HEK293 (cell line): Measurements from ENCODE around the gene RPP30.

Experiments
- ZBTB1 ChIP-seq: fragments of 450-650 bp; formaldehyde crosslinking; IDR thresholded peaks from 2 replicates; pipeline ENCODE4 v1.5.1; 2016; ENCODE audit warnings: missing biosample characterization, missing genetic modification characterization
- ZNF140 ChIP-seq: fragments of 450-650 bp; formaldehyde crosslinking; IDR thresholded peaks from 2 replicates; pipeline ENCODE4 v1.5.1; 2016; ENCODE audit warnings: missing biosample characterization, missing genetic modification characterization
- ZNF174 ChIP-seq: fragments of 450-650 bp; formaldehyde crosslinking; IDR thresholded peaks from 2 replicates; pipeline ENCODE4 v1.5.0; 2017; ENCODE audit warnings: missing biosample characterization, mild to moderate bottlenecking, missing genetic modification characterization
- ZNF211 ChIP-seq: fragments of 450-650 bp; formaldehyde crosslinking; IDR thresholded peaks from 2 replicates; pipeline ENCODE4 v1.5.1; 2016; ENCODE audit warnings: low read depth, missing biosample characterization, missing genetic modification characterization
- ZNF354C ChIP-seq: fragments of 450-650 bp; formaldehyde crosslinking; IDR thresholded peaks from 2 replicates; pipeline ENCODE4 v1.5.1; 2016; ENCODE audit warnings: missing biosample characterization, missing genetic modification characterization, low read depth, borderline replicate concordance
- ZNF560 ChIP-seq: fragments of 450-650 bp; formaldehyde crosslinking; IDR thresholded peaks from 2 replicates; pipeline ENCODE4 v1.5.1; 2017; ENCODE audit warnings: missing biosample characterization, missing genetic modification characterization, borderline replicate concordance
- ZNF623 ChIP-seq: fragments of 450-650 bp; formaldehyde crosslinking; IDR thresholded peaks from 2 replicates; pipeline ENCODE4 v1.5.1; 2016; ENCODE audit warnings: missing biosample characterization, missing genetic modification characterization
- ZNF654 ChIP-seq: fragments of 450-650 bp; formaldehyde crosslinking; IDR thresholded peaks from 2 replicates; pipeline ENCODE4 v1.5.1; 2016; ENCODE audit warnings: low read depth, missing biosample characterization, missing genetic modification characterization
- ZNF692 ChIP-seq: fragments of 450-650 bp; formaldehyde crosslinking; IDR thresholded peaks from 2 replicates; pipeline ENCODE4 v1.5.1; 2016; ENCODE audit warnings: missing biosample characterization, missing genetic modification characterization
- ZNF776 ChIP-seq: fragments of 450-650 bp; formaldehyde crosslinking; IDR thresholded peaks from 2 replicates; pipeline ENCODE4 v1.5.0; 2017; ENCODE audit warnings: missing biosample characterization, missing genetic modification characterization, borderline replicate concordance
- TF ChIP-seq, protein P1 (sequence below): fragments of 450-650 bp; formaldehyde crosslinking; IDR thresholded peaks from 2 replicates; pipeline ENCODE4 v1.5.1; 2017; ENCODE audit warnings: missing biosample characterization, missing genetic modification characterization

RPP30 gene

DNA sequence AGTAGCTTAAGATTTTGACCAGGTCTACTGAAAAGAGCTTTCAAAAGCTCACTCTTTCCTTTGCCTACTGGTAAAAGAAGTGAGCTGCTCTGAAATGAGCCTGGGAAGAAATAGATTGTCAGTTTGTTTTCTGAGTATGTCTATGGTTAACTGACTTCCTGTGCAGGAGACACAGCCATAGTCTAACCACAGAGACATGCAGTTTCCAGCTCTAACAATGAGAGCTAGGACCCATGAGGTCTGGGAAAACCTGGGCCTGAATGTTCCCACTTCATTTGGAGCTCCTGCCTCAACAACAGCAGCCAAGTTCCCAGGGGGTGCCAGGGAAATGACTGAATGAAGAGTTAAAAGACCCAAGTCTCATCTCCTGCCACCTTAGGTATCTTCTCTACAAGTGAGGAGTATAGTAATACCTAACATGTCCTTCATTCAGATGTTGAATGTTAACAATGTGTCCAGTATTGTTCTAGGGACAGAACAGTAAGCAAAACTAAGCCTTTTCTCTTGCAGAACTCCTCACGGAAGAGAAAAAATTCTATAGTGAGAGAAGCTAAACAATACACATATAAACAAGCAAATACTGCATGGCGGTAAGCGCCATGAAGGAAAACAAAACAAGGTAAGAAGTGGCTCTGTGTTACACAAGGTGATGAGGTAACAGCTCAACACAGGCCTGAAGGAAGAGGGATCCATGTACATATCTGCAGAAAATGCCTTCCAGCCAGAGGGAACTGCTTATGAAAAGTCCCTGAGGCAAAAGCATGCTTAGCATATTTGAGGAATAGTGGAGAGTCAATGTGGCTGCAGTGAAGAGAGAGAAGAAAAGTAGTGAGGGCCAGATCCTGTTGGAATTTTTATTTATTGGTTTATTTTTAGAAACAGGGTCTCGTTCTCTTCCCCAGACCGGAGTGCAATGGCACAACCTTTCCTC lies 75.5 kb downstream of the RPP30 start (continued):
- TF ChIP-seq ZNF211 (tag by site-specific recombination) (no peak), ZNF692 (no peak), ZNF560 (no peak), ZNF174 (no peak), ZNF140 (no peak), ZNF354C (no peak), ZNF776 (tag by site-specific recombination) (no peak), ZNF623 (tag by site-specific recombination) (no peak), ZNF654 (tag by site-specific recombination) (no peak), ZBTB1 (tag by site-specific recombination) (no peak)
- TF ChIP-seq, protein P1, sequence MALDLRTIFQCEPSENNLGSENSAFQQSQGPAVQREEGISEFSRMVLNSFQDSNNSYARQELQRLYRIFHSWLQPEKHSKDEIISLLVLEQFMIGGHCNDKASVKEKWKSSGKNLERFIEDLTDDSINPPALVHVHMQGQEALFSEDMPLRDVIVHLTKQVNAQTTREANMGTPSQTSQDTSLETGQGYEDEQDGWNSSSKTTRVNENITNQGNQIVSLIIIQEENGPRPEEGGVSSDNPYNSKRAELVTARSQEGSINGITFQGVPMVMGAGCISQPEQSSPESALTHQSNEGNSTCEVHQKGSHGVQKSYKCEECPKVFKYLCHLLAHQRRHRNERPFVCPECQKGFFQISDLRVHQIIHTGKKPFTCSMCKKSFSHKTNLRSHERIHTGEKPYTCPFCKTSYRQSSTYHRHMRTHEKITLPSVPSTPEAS (tag by site-specific recombination) = no peak
